HCT116 (cell line): ENCODE measurements around the gene MAN1A1. TPM values are rescaled to one million over a fixed set of nuclear protein-coding genes. Genes with fewer than 3 reads are reported as not detected.

ENCODE experiments used
- ATAC-seq: fragments of 200-7000 bp; cut with Tn5 transposase; 2 replicates; pipeline ENCODE4 v1.9.1; 2020; ENCODE audit warnings: mild to moderate bottlenecking, moderate library complexity
- BruUV-seq: library from RNA; stranded (reverse); fragments of 400-500 nt; replicated peaks from 2 replicates; lab custom pipeline; 2021; lab: Mats Ljungman, UMichigan
- CTCF ChIA-PET: fragments of 300-600 bp; sonication (Branson Sonifier 250); formaldehyde crosslinking; loops from one replicate; lab custom pipeline; 2021; ENCODE audit warnings: antibody characterized with exemption; lab: Charles Lee
- POLR2A ChIA-PET: fragments of 300-600, 350-600 bp; sonication (Branson Sonifier 250); formaldehyde crosslinking; loops from one replicate; lab custom pipeline; 2021; ENCODE audit warnings: antibody characterized with exemption; lab: Charles Lee
- RAD21 ChIA-PET, 2 experiments: fragments of 300-600 bp; sonication (Branson Sonifier 250); formaldehyde crosslinking; loops; one replicate each; lab custom pipeline; 2023; ENCODE audit warnings: low total read pairs in 2 of 2; ENCODE audit not compliant: uncharacterized antibody in 2 of 2, unreplicated experiment in 2 of 2, low non-redundant PET in 1 of 2; lab: Charles Lee
- DNase-seq: peaks from one replicate; pipeline ENCODE4 v3.0.0-alpha.2; 2010; ENCODE audit warnings: low read depth, low spot score
- H2AFZ ChIP-seq: fragments of 200-600 bp; shearing (Covaris generic), sonication (generic); 2 replicates; pipeline ENCODE4 v1.6.1; 2017; ENCODE audit warnings: low read depth, mixed run types, mixed read lengths, antibody characterized with exemption, low read length; ENCODE audit not compliant: poor library complexity, severe bottlenecking
- H3K27ac ChIP-seq: 2 replicates; pipeline ENCODE4 v1.5.1; 2012; ENCODE audit warnings: low read depth, low read length
- H3K27me3 ChIP-seq: fragments of 200-600 bp; sonication (generic); 2 replicates; pipeline ENCODE4 v1.6.1; 2016; ENCODE audit warnings: mixed run types, low read length, mixed read lengths; ENCODE audit not compliant: insufficient read depth
- H3K36me3 ChIP-seq, 2 experiments: fragments of 200-500 bp in 1 of 2; fragments of 200-600 bp in 1 of 2; sonication (Bioruptor generic) in 1 of 2; sonication (generic) in 1 of 2; 2 replicates each; pipeline versions ENCODE4 v1.5.1 to v1.6.1; 2014 to 2016; ENCODE audit warnings: low read length in 2 of 2, inconsistent platforms in 1 of 2, mixed read lengths in 1 of 2, mixed run types in 1 of 2; ENCODE audit not compliant: insufficient read depth in 2 of 2, control insufficient read depth in 1 of 2
- H3K4me1 ChIP-seq, 2 experiments: fragments of 200-600 bp in 1 of 2; sonication (generic) in 1 of 2; 2 replicates each; pipeline versions ENCODE4 v1.5.1 to v1.6.1; 2012 to 2017; ENCODE audit warnings: low read length in 2 of 2, inconsistent platforms in 1 of 2, mild to moderate bottlenecking in 1 of 2, mixed read lengths in 1 of 2, mixed run types in 1 of 2, moderate library complexity in 1 of 2; ENCODE audit not compliant: insufficient read depth in 2 of 2, control insufficient read depth in 1 of 2
- H3K4me2 ChIP-seq: fragments of 200-600 bp; sonication (generic); 2 replicates; pipeline ENCODE4 v1.6.1; 2017; ENCODE audit warnings: mixed run types, low read length, mixed read lengths
- H3K4me3 ChIP-seq, 2 experiments: fragments of 200-600 bp in 1 of 2; sonication (generic) in 1 of 2; replicated peaks in 1 of 2; 2 replicates each; pipeline ENCODE4 v1.5.1; 2011 to 2016; ENCODE audit warnings: low read length in 2 of 2, control low read depth in 1 of 2, low read depth in 1 of 2, mild to moderate bottlenecking in 1 of 2, mixed read lengths in 1 of 2, mixed run types in 1 of 2
- H3K79me2 ChIP-seq: fragments of 200-600 bp; sonication (generic); 2 replicates; pipeline ENCODE4 v1.6.1; 2017; ENCODE audit warnings: mild to moderate bottlenecking, mixed run types, low read length, moderate library complexity, mixed read lengths; ENCODE audit not compliant: insufficient read depth
- H3K9ac ChIP-seq: fragments of 200-600 bp; sonication (generic); 2 replicates; pipeline ENCODE4 v1.6.1; 2016; ENCODE audit warnings: low read length, mixed read lengths
- H3K9me2 ChIP-seq: fragments of 200-600 bp; sonication (generic), shearing (Covaris generic); 2 replicates; pipeline ENCODE4 v1.6.1; 2017; ENCODE audit warnings: mixed run types, mild to moderate bottlenecking, moderate library complexity; ENCODE audit not compliant: insufficient read depth
- H3K9me3 ChIP-seq, 2 experiments: fragments of 200-500 bp in 1 of 2; fragments of 200-600 bp in 1 of 2; sonication (Bioruptor generic) in 1 of 2; sonication (generic) in 1 of 2; 2 replicates each; pipeline ENCODE4 v1.6.1; 2014 to 2017; ENCODE audit warnings: low read length in 2 of 2, mixed read lengths in 2 of 2, inconsistent platforms in 1 of 2, low read depth in 1 of 2, mild to moderate bottlenecking in 1 of 2, mixed run types in 1 of 2, moderate library complexity in 1 of 2; ENCODE audit not compliant: control insufficient read depth in 1 of 2, insufficient read depth in 1 of 2
- H4K20me1 ChIP-seq: fragments of 200-600 bp; sonication (generic), shearing (Covaris generic); 2 replicates; pipeline ENCODE4 v1.6.1; 2017; ENCODE audit warnings: mixed run types, mild to moderate bottlenecking, moderate library complexity; ENCODE audit not compliant: insufficient read depth
- CBX3 ChIP-seq: IDR thresholded peaks from 2 replicates; pipeline ENCODE4 v1.6.1; 2012; ENCODE audit warnings: low read depth
- CEBPB ChIP-seq: IDR thresholded peaks from 2 replicates; pipeline ENCODE4 v1.6.1; 2012; ENCODE audit warnings: low read depth
- EGR1 ChIP-seq: IDR thresholded peaks from 2 replicates; pipeline ENCODE4 v1.6.1; 2012; ENCODE audit warnings: low read depth
- ELF1 ChIP-seq: IDR thresholded peaks from 2 replicates; pipeline ENCODE4 v1.6.1; 2012; ENCODE audit warnings: low read depth, borderline replicate concordance
- EZH2 ChIP-seq: fragments of 200-600 bp; sonication (generic); IDR thresholded peaks from 2 replicates; pipeline ENCODE4 v1.6.1; 2017; ENCODE audit warnings: antibody characterized with exemption, mixed run types
- EZH2phosphoT487 ChIP-seq: fragments of 200-600 bp; IDR thresholded peaks from 2 replicates; pipeline ENCODE4 v1.6.1; 2018; ENCODE audit warnings: antibody characterized with exemption, borderline replicate concordance
- JUND ChIP-seq: IDR thresholded peaks from 2 replicates; pipeline ENCODE4 v1.6.1; 2012
- POLR2A ChIP-seq: IDR thresholded peaks from 2 replicates; pipeline ENCODE4 v1.7.0; 2011; ENCODE audit warnings: borderline replicate concordance; ENCODE audit not compliant: insufficient read depth, insufficient read length; ENCODE audit errors: extremely low read depth
- SIN3A ChIP-seq: IDR thresholded peaks from 2 replicates; pipeline ENCODE4 v1.6.1; 2012; ENCODE audit warnings: low read depth
- SRF ChIP-seq: IDR thresholded peaks from 2 replicates; pipeline ENCODE4 v1.6.1; 2012; ENCODE audit warnings: low read depth
- ZFX ChIP-seq: fragments of 450-650 bp; IDR thresholded peaks from 2 replicates; pipeline ENCODE4 v1.6.1; 2017
- ZNF274 ChIP-seq: fragments of 200-500 bp; sonication (Bioruptor generic); IDR thresholded peaks from 2 replicates; pipeline ENCODE4 v1.6.1; 2014; ENCODE audit warnings: mild to moderate bottlenecking, low read depth, low read length, inconsistent platforms
- intact Hi-C: fragments of 100-400 bp; cut with micrococcal nuclease; formaldehyde crosslinking; loops from 2 replicates; pipeline ENCODE4 v1.10.0; 2022
- total RNA-seq: library from RNA; stranded (reverse); gene quantifications from one replicate; pipeline ENCODE4 v1.2.1, GENCODE V29; 2021; ENCODE audit not compliant: unreplicated experiment
- TF ChIP-seq, protein P1 (sequence below): IDR thresholded peaks from 2 replicates; pipeline ENCODE4 v1.6.1; 2012
- TF ChIP-seq, protein P2 (sequence below): IDR thresholded peaks from 2 replicates; pipeline ENCODE4 v1.6.1; 2011; ENCODE audit warnings: mild to moderate bottlenecking, low read length, moderate library complexity; ENCODE audit not compliant: insufficient replicate concordance; ENCODE audit errors: extremely low read depth
- TF ChIP-seq, protein P3 (sequence below): IDR thresholded peaks from 2 replicates; pipeline ENCODE4 v1.6.1; 2012

Gene MAN1A1
- total RNA-seq, 1 experiment from 2014 or later, result 46.0 TPM

DNA sequence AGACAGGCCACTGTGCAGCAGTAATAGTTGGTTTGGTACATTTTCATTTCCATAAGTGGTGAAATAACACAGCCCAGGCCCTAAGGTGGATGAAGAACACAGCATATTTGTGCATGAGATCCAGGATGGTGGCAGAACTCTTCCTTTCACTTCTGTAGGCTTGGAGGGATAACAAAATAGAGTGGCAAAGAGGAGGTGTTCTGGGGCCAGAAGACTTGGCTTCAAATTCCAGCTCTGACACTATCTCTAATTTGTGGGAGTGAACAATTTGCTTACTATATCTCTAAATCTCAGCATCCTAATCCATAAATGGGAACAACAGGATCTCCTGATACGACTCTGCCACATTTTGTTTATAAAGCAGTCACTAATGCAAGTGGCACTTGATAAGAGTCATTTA is 159.4 kb downstream of the MAN1A1 start:
- no peaks in the 10 kb centered on the region for H3K9me2 ChIP-seq
- H3K9ac ChIP-seq, result no peak overlapping the region
- H4K20me1 ChIP-seq, result no peaks in the 10 kb centered on the region
- intact Hi-C loops, result no loop called here
- ChIA-PET RAD21 (no interaction called here), CTCF (no interaction called here), POLR2A (no interaction called here)
- DNase-seq (no peak), ATAC-seq (no peak)
- no peak overlapping the region for H3K27ac ChIP-seq
- BruUV-seq, result no TSS peak
- TF ChIP-seq ZFX (no peak), EGR1 (no peak), JUND (no peak), SIN3A (no peak), CEBPB (no peak), EZH2phosphoT487 (no peak), ELF1 (no peak), POLR2A (no peak)
- TF ChIP-seq, protein P1, sequence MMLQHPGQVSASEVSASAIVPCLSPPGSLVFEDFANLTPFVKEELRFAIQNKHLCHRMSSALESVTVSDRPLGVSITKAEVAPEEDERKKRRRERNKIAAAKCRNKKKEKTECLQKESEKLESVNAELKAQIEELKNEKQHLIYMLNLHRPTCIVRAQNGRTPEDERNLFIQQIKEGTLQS, result no peak
- TF ChIP-seq, protein P2, sequence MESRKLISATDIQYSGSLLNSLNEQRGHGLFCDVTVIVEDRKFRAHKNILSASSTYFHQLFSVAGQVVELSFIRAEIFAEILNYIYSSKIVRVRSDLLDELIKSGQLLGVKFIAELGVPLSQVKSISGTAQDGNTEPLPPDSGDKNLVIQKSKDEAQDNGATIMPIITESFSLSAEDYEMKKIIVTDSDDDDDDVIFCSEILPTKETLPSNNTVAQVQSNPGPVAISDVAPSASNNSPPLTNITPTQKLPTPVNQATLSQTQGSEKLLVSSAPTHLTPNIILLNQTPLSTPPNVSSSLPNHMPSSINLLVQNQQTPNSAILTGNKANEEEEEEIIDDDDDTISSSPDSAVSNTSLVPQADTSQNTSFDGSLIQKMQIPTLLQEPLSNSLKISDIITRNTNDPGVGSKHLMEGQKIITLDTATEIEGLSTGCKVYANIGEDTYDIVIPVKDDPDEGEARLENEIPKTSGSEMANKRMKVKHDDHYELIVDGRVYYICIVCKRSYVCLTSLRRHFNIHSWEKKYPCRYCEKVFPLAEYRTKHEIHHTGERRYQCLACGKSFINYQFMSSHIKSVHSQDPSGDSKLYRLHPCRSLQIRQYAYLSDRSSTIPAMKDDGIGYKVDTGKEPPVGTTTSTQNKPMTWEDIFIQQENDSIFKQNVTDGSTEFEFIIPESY, result no peak
- H3K79me2 ChIP-seq, result no peaks in the 10 kb centered on the region
- H3K4me2 ChIP-seq, result no peak overlapping the region
- peaks cover 0 to 44% of the 10 kb centered on the region in 2 experiments; a peak in 2 of 4 replicates for H3K36me3 ChIP-seq
- no peak overlapping the region for H3K4me3 ChIP-seq
- no peaks in the 10 kb centered on the region for H3K9me3 ChIP-seq
- no peak overlapping the region for H2AFZ ChIP-seq
- no peaks in the 10 kb centered on the region for H3K4me1 ChIP-seq
- no peaks in the 10 kb centered on the region for H3K27me3 ChIP-seq

DNA sequence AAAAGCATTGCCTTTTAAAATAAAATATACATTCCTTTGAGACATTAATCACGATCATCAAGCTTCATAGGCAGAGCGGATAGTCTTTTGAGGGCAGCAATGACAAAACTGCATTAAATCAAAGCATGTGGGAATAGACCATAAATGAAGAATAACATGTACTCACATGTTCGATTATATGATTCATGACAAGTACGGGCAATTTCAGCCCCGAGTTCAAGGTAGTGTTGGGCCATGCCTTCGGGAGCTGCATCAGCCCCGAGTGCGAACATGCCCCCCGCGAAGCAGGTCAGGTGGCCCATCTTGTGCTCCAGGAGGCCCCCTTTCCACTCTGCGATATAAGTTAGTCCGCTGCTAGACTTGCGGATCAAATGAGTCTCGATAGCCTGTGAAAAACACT is 160.1 kb downstream of the MAN1A1 start:
- no peaks in the 10 kb centered on the region for H3K9me3 ChIP-seq
- CTCF ChIA-PET, result no interaction called here
- no peaks in the 10 kb centered on the region for H3K79me2 ChIP-seq
- no peak overlapping the region for H3K4me2 ChIP-seq
- H3K36me3 ChIP-seq, result peaks cover 0 to 48% of the 10 kb centered on the region in 2 experiments; a peak in 2 of 4 replicates
- no peak for ATAC-seq
- H3K9ac ChIP-seq, result no peak overlapping the region
- no peak overlapping the region for H2AFZ ChIP-seq
- POLR2A ChIA-PET, result no interaction called here
- DNase-seq, result no peak
- RAD21 ChIA-PET, result no interaction called here
- intact Hi-C loops, result no loop called here
- no peaks in the 10 kb centered on the region for H3K27me3 ChIP-seq
- H4K20me1 ChIP-seq, result no peaks in the 10 kb centered on the region
- no peak overlapping the region for H3K27ac ChIP-seq
- no peaks in the 10 kb centered on the region for H3K9me2 ChIP-seq
- TF ChIP-seq ELF1, result no peak
- no peak for TF ChIP-seq SRF
- no peak for TF ChIP-seq JUND
- TF ChIP-seq EZH2, result no peak
- TF ChIP-seq CBX3, result no peak
- TF ChIP-seq ZNF274, result no peak
- TF ChIP-seq, protein P2, result no peak
- no peak for TF ChIP-seq EZH2phosphoT487
- TF ChIP-seq, protein P3, sequence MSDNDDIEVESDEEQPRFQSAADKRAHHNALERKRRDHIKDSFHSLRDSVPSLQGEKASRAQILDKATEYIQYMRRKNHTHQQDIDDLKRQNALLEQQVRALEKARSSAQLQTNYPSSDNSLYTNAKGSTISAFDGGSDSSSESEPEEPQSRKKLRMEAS, result no peak
- H3K4me1 ChIP-seq, result no peaks in the 10 kb centered on the region
- BruUV-seq, result no TSS peak
- no peak overlapping the region for H3K4me3 ChIP-seq
